Thymus (tissue), 11 donors: ENCODE results near the gene PFKFB4. TPM values are rescaled to one million over a fixed set of nuclear protein-coding genes. Genes with fewer than 3 reads are reported as not detected.

Source experiments
- DNase-seq, 9 donors: peaks; one replicate each; pipeline ENCODE4 v3.0.0-alpha.2; 2013; ENCODE audit warnings: low spot score in 9 of 9, low read depth in 6 of 9, missing footprints in 1 of 9
- H3K27ac ChIP-seq, 2 donors: one replicate each; pipeline ENCODE4 v1.5.1; 2013; ENCODE audit warnings: control low read depth in 1 of 2, low read depth in 1 of 2, low read length in 1 of 2, mild to moderate bottlenecking in 1 of 2, moderate library complexity in 1 of 2
- H3K27me3 ChIP-seq, 2 donors: one replicate each; pipeline ENCODE4 v1.5.1; 2013; ENCODE audit warnings: low read length in 1 of 2; ENCODE audit not compliant: control insufficient read depth in 2 of 2, insufficient read depth in 1 of 2
- H3K36me3 ChIP-seq, 2 donors: one replicate each; pipeline ENCODE4 v1.5.1; 2013; ENCODE audit warnings: low read length in 1 of 2, mild to moderate bottlenecking in 1 of 2, moderate library complexity in 1 of 2; ENCODE audit not compliant: control insufficient read depth in 2 of 2, insufficient read depth in 2 of 2
- H3K4me1 ChIP-seq, 2 donors: one replicate each; pipeline ENCODE4 v1.5.1; 2013; ENCODE audit warnings: low read length in 2 of 2; ENCODE audit not compliant: control insufficient read depth in 2 of 2, insufficient read depth in 2 of 2
- H3K4me3 ChIP-seq, 2 donors: one replicate each; pipeline ENCODE4 v1.5.1; 2013; ENCODE audit warnings: low read length in 2 of 2, control low read depth in 1 of 2, mild to moderate bottlenecking in 1 of 2
- H3K9me3 ChIP-seq, 2 donors: one replicate each; pipeline ENCODE4 v1.5.1; 2013; ENCODE audit warnings: low read length in 1 of 2, mild to moderate bottlenecking in 1 of 2; ENCODE audit not compliant: control insufficient read depth in 2 of 2, insufficient read depth in 1 of 2
- WGBS: extraction: QIAGEN DNeasy Blood & Tissue Kit; methylation state at CpG from one replicate; pipeline ENCODE4 v1.1.7; 2013; 5-methylcytosine and 5-hydroxymethylcytosine counted together
- polyA plus RNA-seq: library from polyadenylated mRNA; stranded (reverse); fragments of 200-250 nt; gene quantifications from one replicate; pipeline ENCODE4 v1.2.3, GENCODE V29; 2013
- total RNA-seq: library from RNA; stranded (reverse); fragments of 120-200 nt; gene quantifications from one replicate; pipeline ENCODE4 v1.2.4, GENCODE V29; 2013
- donor health status: healthy.

Gene PFKFB4
- total and polyA plus RNA-seq, 2 donors: 3.5 to 6.1 TPM

GRCh38 chr3:48591436-48591835 lies 34.8 kb upstream of the PFKFB4 start:
- 95% methylated on average over 14 of the region's 14 CpGs for WGBS
- no peaks in the 10 kb centered on the region for H3K9me3 ChIP-seq
- DNase-seq: no peak
- no peak overlapping the region for H3K4me3 ChIP-seq
- no peaks in the 10 kb centered on the region for H3K36me3 ChIP-seq
- no peak overlapping the region for H3K27ac ChIP-seq
- no peaks in the 10 kb centered on the region for H3K4me1 ChIP-seq
- H3K27me3 ChIP-seq: peaks cover 18 to 84% of the 10 kb centered on the region in 2 donors

GRCh38 chr3:48588230-48588629 lies 31.6 kb upstream of the PFKFB4 start:
- no peak overlapping the region for H3K4me3 ChIP-seq
- H3K36me3 ChIP-seq: no peaks in the 10 kb centered on the region
- no peaks in the 10 kb centered on the region for H3K4me1 ChIP-seq
- DNase-seq: no peak
- 70% methylated on average over 15 of the region's 15 CpGs for WGBS
- H3K9me3 ChIP-seq: no peaks in the 10 kb centered on the region
- H3K27me3 ChIP-seq: peaks cover 1 to 52% of the 10 kb centered on the region in 2 donors
- H3K27ac ChIP-seq: no peak overlapping the region

GRCh38 chr3:48587686-48588085 lies 31.1 kb upstream of the PFKFB4 start:
- WGBS: 88% methylated on average over 11 of the region's 11 CpGs
- Histone ChIP-seq H3K4me3 (no peak overlapping the region), H3K9me3 (no peaks in the 10 kb centered on the region), H3K36me3 (no peaks in the 10 kb centered on the region), H3K4me1 (no peaks in the 10 kb centered on the region), H3K27me3 (peaks cover 0 to 47% of the 10 kb centered on the region in 2 donors), H3K27ac (no peak overlapping the region)
- DNase-seq: no peak

GRCh38 chr3:48585411-48585810 lies 28.8 kb upstream of the PFKFB4 start:
- 92% methylated on average over 8 of the region's 8 CpGs for WGBS
- Histone ChIP-seq H3K27ac (no peak overlapping the region), H3K36me3 (no peaks in the 10 kb centered on the region), H3K4me3 (no peak overlapping the region), H3K9me3 (no peaks in the 10 kb centered on the region), H3K27me3 (peaks cover 0 to 31% of the 10 kb centered on the region in 2 donors), H3K4me1 (no peaks in the 10 kb centered on the region)
- DNase-seq: no peak

- Histone ChIP-seq H3K4me3 (no peak overlapping the region), H3K27ac (no peak overlapping the region), H3K4me1 (no peaks in the 10 kb centered on the region), H3K27me3 (peaks cover 0 to 25% of the 10 kb centered on the region in 2 donors), H3K36me3 (no peaks in the 10 kb centered on the region), H3K9me3 (no peaks in the 10 kb centered on the region)
- 96% methylated on average over 9 of the region's 9 CpGs for WGBS
- no peak for DNase-seq
These were observed 28.2 kb upstream of the PFKFB4 start for GRCh38 chr3:48584836-48585235.

DNA sequence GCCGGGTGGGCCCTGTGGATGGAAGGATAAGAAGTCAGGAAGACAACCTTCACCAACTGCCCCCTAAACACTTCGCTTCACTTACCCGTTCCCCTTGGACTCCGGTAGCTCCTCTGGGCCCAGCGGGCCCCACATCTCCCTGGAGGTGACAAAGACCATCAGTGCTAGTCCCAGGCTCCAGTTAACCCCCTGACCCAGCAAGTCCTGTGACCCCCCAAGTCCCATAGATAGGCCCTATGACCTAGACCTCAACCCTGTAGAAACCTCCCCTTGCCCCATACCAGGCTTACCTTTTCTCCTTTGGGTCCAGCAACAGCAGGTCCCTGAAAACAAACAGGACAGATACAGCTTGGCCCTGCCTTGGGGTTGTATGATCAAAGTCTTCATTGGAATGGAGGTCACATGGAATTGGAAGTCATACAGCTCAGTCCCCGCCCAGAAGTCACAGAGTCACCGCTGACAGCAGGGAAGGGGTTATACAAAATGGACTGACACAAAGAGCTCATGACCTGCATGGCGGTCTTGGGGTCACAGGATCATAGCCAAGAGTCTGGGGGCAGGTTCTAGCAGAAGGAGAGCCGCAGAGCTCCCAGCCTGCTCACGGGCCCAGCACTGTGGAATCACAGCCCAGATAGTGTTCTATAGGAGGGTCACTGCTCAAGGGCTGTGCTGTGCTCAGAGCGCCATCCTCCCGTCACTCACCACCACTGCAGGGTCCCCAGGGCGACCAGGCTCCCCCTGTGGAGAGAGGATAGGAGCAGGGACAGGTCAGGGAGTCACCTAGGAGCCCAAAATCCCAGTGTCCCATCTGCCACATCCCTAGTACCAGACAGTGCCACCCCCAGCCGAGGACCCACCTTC lies 25.2 kb upstream of the PFKFB4 start:
- no peak for DNase-seq
- Histone ChIP-seq H3K27me3 (no peaks in the 10 kb centered on the region), H3K9me3 (no peaks in the 10 kb centered on the region), H3K4me3 (no peak overlapping the region), H3K4me1 (no peaks in the 10 kb centered on the region), H3K27ac (no peak overlapping the region), H3K36me3 (no peaks in the 10 kb centered on the region)
- 98% methylated on average over 14 of the region's 14 CpGs for whole genome bisulfite sequencing

GRCh38 chr3:48576647-48577046 lies 20.0 kb upstream of the PFKFB4 start:
- Histone ChIP-seq H3K36me3 (no peaks in the 10 kb centered on the region), H3K27me3 (no peaks in the 10 kb centered on the region), H3K27ac (no peak overlapping the region), H3K9me3 (no peaks in the 10 kb centered on the region), H3K4me1 (no peaks in the 10 kb centered on the region), H3K4me3 (no peak overlapping the region)
- 91% methylated on average over 4 of the region's 4 CpGs for WGBS
- DNase-seq: no peak

- WGBS: 96% methylated on average over 17 of the region's 17 CpGs
- H3K36me3 ChIP-seq: no peaks in the 10 kb centered on the region
- H3K4me1 ChIP-seq: no peaks in the 10 kb centered on the region
- H3K27ac ChIP-seq: no peak overlapping the region
- no peaks in the 10 kb centered on the region for H3K27me3 ChIP-seq
- no peak overlapping the region for H3K4me3 ChIP-seq
- DNase-seq: no peak
- no peaks in the 10 kb centered on the region for H3K9me3 ChIP-seq
These were observed 18.8 kb upstream of the PFKFB4 start for GRCh38 chr3:48575366-48575765.

DNA sequence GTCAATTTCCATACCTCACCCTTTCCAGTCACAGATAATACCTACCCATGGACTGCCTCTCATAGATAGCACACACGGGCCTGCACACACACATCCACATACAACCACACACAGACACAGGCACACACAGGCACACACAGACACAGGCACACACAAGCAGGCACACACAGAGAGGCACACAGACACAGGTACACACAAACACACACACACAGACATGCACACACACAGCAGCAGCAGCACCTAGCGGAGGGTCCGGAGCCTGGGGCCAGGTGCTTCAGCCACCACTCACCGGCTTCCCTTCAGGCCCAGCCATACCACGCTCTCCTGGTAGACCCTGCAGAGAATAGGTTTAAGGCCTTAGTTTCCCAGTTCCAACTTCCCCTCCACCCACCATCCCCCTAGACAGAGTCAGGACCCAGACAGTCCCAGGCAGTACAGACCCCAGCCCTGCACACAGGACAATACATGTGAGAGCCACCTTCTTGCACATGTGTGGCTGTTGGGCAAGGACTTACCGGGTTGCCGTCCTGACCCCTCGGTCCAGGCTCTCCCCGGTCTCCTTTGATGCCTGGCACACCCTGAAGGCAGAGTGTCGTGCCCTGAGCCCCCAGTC lies 17.5 kb upstream of the PFKFB4 start:
- Histone ChIP-seq H3K9me3 (no peaks in the 10 kb centered on the region), H3K4me1 (no peaks in the 10 kb centered on the region), H3K4me3 (no peak overlapping the region), H3K27ac (no peak overlapping the region), H3K36me3 (no peaks in the 10 kb centered on the region), H3K27me3 (no peaks in the 10 kb centered on the region)
- WGBS: 98% methylated on average over 10 of the region's 10 CpGs
- no peak for DNase-seq
